HG03060 (cell line): ENCODE results near the gene POF1B.
A peak's percentile ranks its signal among the peaks of the same experiment; 100 is the strongest.

Experiments used
- ATAC-seq: cut with Tn5 transposase; IDR thresholded peaks from one replicate; pipeline ENCODE4 v1.9.1; 2021; ENCODE audit warnings: low read depth, moderate number of reproducible peaks; ENCODE audit not compliant: unreplicated experiment

The POF1B gene

GRCh38 chrX:85243761-85244449 is 135.6 kb downstream of the POF1B start, which contains the start of the genes SATL1 and ZNF711:
SATL1 (minus strand) TSS chrX:85243779; CDS start chrX:85108968, 134,811 bp downstream.
ZNF711 (plus strand) TSS chrX:85243991; CDS start chrX:85247573, 3,582 bp downstream.
- peak; percentile 59 for ATAC-seq

GRCh38 chrX:85243155-85243554 is 136.3 kb downstream of the POF1B start:
- ATAC-seq = no peak
